ENCODE results near the gene SZT2.

DNA sequence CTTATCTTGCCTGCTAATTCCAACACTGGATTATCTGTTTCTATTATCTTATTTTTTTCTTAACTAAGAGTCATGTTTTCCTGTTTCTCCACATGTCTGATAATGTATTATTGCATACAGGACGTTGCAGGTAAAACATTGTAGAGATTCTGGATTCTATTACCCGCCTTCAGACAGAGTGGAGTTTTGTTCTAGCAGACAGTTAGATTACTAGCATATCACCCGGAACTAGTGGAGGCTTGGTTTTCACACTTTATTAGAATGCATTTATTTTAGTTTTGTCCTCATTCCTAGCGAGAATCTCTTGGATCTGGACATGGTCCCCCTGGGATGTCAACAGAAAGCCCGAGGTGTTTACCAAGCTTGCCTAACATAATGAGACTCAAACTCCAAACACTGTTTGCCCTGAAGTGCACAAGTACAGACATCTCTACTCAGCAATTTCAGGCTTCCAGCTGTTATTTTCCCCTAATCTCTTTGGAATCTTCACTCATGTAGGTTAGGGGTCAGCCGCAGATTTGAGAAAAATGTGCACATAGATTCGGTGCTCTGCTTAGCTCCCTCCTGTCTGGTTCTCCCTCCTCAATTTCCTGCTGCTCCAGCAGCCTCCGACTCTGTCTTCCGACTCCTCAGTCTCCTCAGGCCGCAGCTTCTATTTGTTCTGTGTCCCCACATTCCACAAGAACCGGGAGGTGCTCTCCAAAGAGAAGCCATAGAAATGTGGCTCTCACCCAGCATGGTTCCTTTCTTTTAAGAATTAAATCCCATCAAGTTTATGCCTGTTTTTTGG lies 104.2 kb downstream of the SZT2 start:
- TF ChIP-seq POLR2A (IDR thresholded peaks at IDR 0.05): no peak
- TF ChIP-seq, protein P1, sequence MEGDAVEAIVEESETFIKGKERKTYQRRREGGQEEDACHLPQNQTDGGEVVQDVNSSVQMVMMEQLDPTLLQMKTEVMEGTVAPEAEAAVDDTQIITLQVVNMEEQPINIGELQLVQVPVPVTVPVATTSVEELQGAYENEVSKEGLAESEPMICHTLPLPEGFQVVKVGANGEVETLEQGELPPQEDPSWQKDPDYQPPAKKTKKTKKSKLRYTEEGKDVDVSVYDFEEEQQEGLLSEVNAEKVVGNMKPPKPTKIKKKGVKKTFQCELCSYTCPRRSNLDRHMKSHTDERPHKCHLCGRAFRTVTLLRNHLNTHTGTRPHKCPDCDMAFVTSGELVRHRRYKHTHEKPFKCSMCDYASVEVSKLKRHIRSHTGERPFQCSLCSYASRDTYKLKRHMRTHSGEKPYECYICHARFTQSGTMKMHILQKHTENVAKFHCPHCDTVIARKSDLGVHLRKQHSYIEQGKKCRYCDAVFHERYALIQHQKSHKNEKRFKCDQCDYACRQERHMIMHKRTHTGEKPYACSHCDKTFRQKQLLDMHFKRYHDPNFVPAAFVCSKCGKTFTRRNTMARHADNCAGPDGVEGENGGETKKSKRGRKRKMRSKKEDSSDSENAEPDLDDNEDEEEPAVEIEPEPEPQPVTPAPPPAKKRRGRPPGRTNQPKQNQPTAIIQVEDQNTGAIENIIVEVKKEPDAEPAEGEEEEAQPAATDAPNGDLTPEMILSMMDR (IDR thresholded peaks at IDR 0.05 in 8 of 11, conservative IDR thresholded peaks at IDR 0.05 in 3 of 11): no peak

All from spleen (tissue), 7 donors.